D721Med (cell line): ENCODE data around the gene MTF1.
"Not testable (repeated sequence)": the region's sequence is repeated elsewhere in the genome, so short reads cannot be mapped to it uniquely, and the experiment has no call there.

Experiments
- DNase-seq: peaks from one replicate; pipeline ENCODE4 v3.0.0; 2011; ENCODE audit warnings: low spot score; ENCODE audit not compliant: insufficient read length
- FAIRE-seq: peaks from 2 replicates; lab custom pipeline; 2011; peaks lifted over from hg19 to GRCh38; lab: Jason Lieb, UNC
- TF ChIP-seq, protein P1 (sequence below): IDR thresholded peaks from 2 replicates; pipeline ENCODE4 v1.5.1; 2012; ENCODE audit warnings: mild to moderate bottlenecking, control low read depth; ENCODE audit not compliant: insufficient read depth; ENCODE audit errors: missing control alignments

The MTF1 gene

DNA sequence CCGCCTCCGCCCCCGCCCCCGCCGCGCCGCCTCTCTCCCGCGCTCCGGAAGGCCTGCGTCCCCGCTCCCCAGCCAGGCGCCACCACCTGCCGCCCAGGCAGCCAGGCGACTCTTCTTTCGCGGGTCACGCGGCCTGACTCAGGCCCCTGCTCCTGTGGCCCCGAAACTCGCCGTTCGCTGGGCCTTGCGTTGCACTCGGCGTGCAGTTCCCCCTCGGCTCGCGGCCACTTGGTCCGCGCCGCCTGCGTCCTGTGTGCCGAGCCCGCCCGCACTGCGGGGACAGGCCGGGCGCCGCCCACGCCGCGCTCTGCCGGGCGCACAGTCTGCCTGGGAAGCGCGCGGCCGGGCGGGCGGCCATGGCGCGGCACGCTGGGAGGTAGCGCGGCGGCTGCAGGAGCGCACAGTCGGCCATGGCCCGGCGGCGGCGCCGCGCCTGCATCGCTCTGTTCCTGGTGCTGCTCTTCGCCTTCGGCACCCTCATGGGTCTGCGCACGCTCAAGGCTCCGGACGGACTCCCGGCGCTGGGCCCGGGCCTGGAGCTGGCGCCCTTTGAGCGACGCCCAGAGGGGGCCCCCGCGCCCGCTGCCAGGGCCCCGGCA is 65.5 kb downstream of the MTF1 start, which contains the start of gene MANEAL:
Gene MANEAL (plus strand): TSS at position 75 of the 599 bp plus-strand sequence. CDS start 336 bp downstream, at position 411.
- DNase-seq (no peak), FAIRE-seq (no peak)
- TF ChIP-seq, protein P1, sequence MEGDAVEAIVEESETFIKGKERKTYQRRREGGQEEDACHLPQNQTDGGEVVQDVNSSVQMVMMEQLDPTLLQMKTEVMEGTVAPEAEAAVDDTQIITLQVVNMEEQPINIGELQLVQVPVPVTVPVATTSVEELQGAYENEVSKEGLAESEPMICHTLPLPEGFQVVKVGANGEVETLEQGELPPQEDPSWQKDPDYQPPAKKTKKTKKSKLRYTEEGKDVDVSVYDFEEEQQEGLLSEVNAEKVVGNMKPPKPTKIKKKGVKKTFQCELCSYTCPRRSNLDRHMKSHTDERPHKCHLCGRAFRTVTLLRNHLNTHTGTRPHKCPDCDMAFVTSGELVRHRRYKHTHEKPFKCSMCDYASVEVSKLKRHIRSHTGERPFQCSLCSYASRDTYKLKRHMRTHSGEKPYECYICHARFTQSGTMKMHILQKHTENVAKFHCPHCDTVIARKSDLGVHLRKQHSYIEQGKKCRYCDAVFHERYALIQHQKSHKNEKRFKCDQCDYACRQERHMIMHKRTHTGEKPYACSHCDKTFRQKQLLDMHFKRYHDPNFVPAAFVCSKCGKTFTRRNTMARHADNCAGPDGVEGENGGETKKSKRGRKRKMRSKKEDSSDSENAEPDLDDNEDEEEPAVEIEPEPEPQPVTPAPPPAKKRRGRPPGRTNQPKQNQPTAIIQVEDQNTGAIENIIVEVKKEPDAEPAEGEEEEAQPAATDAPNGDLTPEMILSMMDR, result no peak

DNA sequence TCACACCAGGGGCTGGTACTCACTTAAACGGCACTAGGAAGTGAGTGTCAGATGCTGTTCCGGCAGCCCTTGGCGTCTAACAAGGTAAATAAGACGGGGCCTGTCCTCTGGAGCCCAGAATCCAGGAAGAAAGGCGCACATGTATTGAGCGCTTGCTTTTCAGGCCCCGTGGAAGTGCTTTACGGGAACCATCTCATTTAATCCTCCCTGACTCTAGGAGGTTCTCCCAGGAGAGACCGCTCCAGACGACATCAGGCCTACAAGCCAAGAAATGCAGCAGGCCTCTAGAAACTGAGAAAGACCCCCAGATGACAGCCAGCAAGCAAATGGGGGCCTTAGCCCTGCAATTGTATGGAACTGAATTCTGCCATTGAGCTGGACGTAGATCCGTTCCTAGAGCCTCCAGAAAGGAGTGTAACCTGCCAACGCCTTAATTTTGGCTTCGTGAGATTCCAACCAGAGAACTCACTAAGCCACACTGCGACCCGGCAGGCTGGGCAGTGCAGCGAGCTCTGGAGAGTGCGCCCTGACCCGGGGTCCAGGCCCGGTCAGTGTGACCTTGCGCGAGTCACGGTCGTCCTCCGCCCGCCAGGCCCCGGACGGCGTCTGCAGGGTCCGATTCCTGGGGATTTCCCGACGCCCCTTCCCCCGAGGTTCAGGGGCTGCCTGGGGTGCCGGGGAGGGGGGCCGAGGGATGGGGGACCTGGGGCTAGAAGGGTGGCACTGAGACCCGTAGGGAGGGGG is 66.3 kb downstream of the MTF1 start:
- FAIRE-seq, result no peak

DNA sequence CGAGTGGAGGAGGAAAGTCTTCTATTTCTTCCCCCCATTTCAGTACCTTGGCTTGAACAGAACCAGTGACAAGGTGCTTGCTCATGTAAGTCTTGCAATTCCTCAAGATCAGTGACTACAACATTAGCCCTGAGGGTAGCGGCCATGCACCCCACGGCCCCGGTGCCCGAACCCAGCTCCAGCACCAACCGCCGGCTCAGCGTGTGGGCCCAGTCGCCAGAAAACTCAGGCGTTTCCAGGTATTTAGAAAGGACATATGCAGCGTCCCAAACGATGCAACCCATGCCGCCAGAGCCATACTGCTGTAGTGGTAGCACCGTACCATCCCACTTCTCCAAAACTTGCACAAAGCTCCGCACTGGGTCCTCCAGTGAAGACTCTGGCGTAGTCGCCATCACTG is 76.9 kb downstream of the MTF1 start:
- no peak for FAIRE-seq
- no peak for DNase-seq
- TF ChIP-seq, protein P1, result no peak

More for the DNA sequence above, 66.3 kb downstream of the MTF1 start:
- TF ChIP-seq, protein P1, result no peak
- no peak for DNase-seq

DNA sequence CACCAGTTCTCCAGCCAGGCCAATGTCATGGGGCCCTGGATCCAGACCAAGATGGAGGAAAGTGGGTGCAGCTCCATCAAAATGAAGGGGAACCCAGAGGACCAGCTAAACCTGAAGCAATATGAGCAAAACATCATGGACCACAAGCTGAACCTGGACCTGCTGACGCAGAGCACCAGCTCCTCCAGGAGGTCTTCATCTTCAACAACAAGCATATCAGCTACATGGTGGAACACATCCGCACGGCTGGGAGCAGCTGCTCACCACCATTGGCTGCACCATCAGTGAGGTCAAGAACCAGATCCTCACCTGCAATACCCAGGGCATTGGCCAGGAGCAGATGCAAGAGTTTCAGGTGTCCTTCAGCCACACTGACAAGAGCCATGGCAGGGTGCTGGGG is 80.7 kb downstream of the MTF1 start:
- DNase-seq (no peak), FAIRE-seq (no peak)
- TF ChIP-seq, protein P1, result no peak

DNA sequence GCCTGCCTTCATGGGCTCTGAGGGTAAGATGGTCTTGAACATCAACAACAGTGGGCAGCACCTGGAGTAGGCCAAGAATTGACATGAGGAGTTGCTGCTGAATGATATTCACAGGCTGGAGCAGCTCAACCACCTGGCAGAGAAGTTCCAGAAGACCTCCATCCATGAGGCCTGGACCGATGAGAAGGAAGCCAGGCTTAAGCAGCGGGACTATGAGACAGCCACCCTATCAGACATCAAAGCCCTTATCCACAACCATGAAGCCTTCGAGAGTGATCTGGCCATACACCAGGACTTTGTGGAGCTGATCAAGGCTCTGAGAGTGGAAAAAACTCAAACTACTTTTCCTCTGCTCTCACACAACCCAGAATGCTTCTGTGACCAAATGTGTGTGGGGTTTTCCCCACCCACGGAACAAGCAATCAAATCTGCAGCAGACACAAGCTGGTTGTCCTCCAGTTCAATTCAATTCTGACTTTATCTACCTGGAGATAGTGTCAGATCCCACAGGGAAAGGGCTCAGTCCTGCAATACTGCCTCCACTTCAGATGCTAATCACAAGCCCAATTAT is 82.4 kb downstream of the MTF1 start:
- FAIRE-seq (no peak), DNase-seq (no peak)
- TF ChIP-seq, protein P1, result no peak

DNA sequence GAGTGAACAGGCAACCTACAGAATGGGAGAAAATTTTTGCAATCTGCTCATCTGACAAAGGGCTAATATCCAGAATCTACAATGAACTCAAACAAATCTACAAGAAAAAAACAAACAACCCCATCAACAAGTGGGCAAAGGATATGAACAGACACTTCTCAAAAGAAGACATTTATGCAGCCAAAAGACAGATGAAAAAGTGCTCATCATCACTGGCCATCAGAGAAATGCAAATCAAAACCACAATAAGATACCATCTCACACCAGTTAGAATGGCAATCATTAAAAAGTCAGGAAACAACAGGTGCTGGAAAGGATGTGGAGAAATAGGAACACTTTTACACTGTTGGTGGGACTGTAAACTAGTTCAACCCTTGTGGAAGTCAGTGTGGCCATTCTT is 88.0 kb downstream of the MTF1 start:
- DNase-seq, FAIRE-seq: not testable (repeated sequence)

DNA sequence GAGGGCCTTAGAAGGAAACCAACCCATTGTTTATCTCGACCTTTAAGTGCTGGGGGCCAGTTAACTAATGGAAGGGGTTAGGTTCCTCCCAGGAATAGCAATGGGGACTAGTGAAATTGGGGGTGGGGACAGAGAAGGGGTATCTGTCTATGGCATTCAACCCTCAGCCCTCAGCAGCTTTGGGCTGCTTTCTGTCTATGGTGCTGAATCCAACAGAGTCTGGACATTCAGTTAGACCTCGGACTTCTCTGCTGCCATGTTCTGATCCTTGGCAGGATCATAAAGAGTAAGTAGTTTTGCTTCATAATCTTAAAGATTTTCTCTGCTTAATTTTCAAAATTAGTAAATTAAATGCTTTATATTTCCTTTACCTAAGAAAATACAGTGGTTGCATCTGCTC is 91.9 kb downstream of the MTF1 start:
- TF ChIP-seq, protein P1, result no peak
- FAIRE-seq (no peak), DNase-seq (no peak)
